SU-DHL-6 (cell line): ENCODE data around the gene LIPH.

ENCODE experiments used
- CTCF ChIP-seq: fragments of 200-600 bp; sonication (generic); IDR thresholded peaks from one replicate; pipeline ENCODE4 v1.5.1; 2017; ENCODE audit warnings: antibody characterized with exemption, mild to moderate bottlenecking, low read length, moderate library complexity; ENCODE audit not compliant: insufficient read depth, poor library complexity, severe bottlenecking
- EZH2phosphoT487 ChIP-seq: fragments of 200-600 bp; sonication (generic), shearing (Covaris generic); conservative IDR thresholded peaks from 2 replicates; pipeline ENCODE4 v1.6.1; 2018; ENCODE audit warnings: mild to moderate bottlenecking, antibody characterized with exemption, low read length, moderate library complexity, mixed read lengths

- TF ChIP-seq CTCF (no peak), EZH2phosphoT487 (no peak)
These were observed 33.4 kb downstream of the LIPH start for GRCh38 chr3:185519021-185519420.
